Lung microvascular endothelial cell (primary cell): Measurements from ENCODE around the gene HBS1L. TPM values are rescaled to one million over a fixed set of nuclear protein-coding genes. Genes with fewer than 3 reads are reported as not detected.
"Not testable (repeated sequence)": the region's sequence is repeated elsewhere in the genome, so short reads cannot be mapped to it uniquely, and the experiment has no call there.

Experiments
- DNase-seq, 2 donors: peaks; one replicate each; pipeline versions ENCODE4 v3.0.0 to v3.0.0-alpha.2; 2010; ENCODE audit warnings: low read depth in 2 of 2
- total RNA-seq: library from RNA; depleted of rRNA; stranded (reverse); fragments of >200 nt; gene quantifications from 2 replicates; pipeline ENCODE4 v1.2.1, GENCODE V29; 2014

Gene HBS1L
- total RNA-seq, 1 donor from 2014 or later = 74.8 TPM

DNA sequence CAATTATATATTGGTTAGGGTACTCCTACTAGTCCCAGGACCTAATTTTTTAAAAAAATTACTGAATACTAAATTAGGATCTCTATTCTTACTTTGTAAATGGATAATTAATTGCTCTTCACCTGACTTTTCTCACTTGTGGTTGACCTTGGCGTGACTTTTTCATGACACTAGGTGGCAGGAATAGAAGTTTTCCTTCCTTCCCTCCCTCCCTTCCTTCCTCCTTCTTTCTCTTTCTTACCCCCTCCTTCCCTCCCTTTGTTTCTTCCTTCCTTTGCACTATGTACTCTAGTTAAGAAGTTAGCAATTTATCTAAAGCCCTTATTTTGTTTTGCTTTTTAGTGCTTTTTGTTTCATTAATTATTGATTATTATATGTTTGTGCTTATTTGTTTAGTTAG lies 20.4 kb upstream of the HBS1L start:
- DNase-seq = no peak

GRCh38 chr6:135073756-135074393 lies 19.3 kb upstream of the HBS1L start:
- no peak for DNase-seq

- DNase-seq = no peak
Measured at GRCh38 chr6:135073217-135073616, 18.6 kb upstream of the HBS1L start.

GRCh38 chr6:135072753-135073152 lies 18.1 kb upstream of the HBS1L start:
- no peak for DNase-seq

GRCh38 chr6:135071541-135071940 lies 16.9 kb upstream of the HBS1L start:
- DNase-seq = no peak

- DNase-seq = no peak
Measured at GRCh38 chr6:135067911-135068310, 13.3 kb upstream of the HBS1L start.

DNA sequence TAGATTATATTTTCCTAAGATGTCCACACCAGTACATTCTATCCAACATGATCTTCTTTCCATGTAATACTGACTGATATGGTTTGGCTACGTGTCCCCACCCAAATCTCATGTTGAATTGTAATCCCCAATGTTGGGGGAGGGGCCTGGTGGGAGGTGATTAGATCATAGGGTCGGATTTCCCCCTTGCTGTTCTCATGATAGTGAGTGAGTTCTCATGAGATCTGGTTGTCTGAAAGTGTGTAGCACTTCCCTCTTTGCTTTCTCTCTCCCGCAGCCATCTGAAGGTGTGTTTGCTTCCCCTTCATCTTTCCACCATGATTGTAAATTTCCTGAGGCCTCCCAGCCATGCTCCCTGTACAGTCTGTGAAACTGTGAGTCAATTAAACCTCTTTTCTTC lies 12.2 kb upstream of the HBS1L start:
- DNase-seq = no peak

- DNase-seq = peak in 1 of 2 donors; percentile 47
Measured at GRCh38 chr6:135066397-135066796, 11.8 kb upstream of the HBS1L start.

DNA sequence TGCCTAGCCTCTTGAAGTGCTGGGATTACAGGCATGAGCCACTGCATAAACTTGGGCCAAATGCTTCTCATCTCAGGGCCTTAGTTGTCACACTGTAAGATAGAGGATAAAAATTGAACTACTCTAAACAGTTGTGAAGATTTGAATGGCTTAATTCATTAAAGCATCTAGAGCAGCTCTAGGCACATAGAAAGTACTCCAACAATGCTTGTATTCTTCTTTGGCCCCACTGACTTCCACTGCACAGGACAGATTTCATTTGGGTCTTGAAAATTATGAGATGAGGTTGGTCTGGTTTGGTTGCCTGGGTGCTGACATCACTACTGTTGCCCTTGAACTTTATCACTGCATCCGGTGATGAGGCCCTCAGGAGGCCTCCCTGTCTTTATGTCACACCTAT lies 10.0 kb upstream of the HBS1L start:
- no peak for DNase-seq

GRCh38 chr6:135063926-135064325 lies 9.3 kb upstream of the HBS1L start:
- DNase-seq = no peak

DNA sequence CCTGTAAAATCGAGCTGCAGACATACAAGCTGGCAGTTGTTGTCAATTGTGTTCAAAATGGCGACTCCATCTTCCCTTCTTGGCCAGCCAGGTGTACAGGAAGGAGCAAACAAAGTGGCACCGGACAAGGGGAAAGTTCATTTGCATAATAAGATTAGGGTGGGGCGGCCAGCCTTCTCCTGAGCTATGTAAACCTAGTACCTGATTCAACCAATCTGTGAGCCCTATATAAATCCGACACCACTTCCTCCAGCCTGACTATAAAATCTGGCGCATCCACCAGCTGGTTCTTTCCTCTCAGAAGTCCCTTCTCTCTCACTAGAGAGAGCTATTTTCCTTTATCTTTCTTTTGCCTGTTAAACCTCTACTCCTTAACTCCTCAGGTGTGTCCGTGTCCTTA lies 8.1 kb upstream of the HBS1L start:
- no peak for DNase-seq

GRCh38 chr6:135060076-135060475 lies 5.5 kb upstream of the HBS1L start:
- no peak for DNase-seq

GRCh38 chr6:135058299-135058698 lies 3.7 kb upstream of the HBS1L start:
- not testable (repeated sequence) for DNase-seq

DNA sequence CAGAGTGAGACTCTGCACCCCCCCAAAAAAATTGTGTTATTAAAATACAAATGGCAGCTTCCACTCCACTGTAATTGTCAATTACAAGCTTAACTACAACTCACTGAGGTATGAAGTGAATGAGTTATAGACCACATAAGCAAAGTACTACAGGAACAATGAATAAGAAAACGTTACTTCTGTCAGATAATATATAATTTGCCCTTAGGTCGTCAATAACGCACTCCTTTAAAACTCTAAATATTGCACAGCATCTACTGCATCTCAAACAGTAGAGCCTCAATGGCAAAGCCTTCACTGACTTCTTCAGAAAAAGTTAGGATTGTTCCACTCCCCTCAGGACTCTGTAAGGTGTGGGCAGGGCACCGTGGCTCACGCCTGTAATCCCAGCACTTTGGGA lies 2.0 kb upstream of the HBS1L start:
- DNase-seq = no peak

- DNase-seq = peak; percentile 39 to 45
Measured at GRCh38 chr6:135054226-135054568, 425 bp downstream of the HBS1L start.

- DNase-seq = no peak
Measured at GRCh38 chr6:135053406-135053805, 1.2 kb downstream of the HBS1L start.

GRCh38 chr6:135052939-135053338 lies 1.7 kb downstream of the HBS1L start:
- no peak for DNase-seq

DNA sequence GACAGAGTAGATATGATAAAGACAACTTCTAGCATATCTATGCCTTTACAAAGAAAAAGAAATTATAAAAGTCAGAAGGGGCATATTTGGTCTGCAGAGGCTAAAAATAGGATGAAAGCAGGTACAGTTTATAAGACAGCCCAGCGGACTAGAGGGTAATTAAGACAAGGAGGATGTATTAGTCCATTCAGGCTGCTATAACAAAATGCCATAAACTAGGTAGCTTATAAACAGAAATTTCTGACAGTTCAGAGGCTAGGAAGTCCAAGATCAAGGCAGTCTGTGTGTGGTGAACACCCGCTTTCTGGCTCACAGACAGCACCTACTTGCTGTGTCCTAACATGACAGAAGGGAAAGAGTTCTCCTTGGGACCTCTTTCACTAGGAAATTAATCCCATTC lies 5.7 kb downstream of the HBS1L start:
- no peak for DNase-seq

GRCh38 chr6:135047336-135047735 lies 7.3 kb downstream of the HBS1L start:
- DNase-seq = no peak

- no peak for DNase-seq
Measured at GRCh38 chr6:135046912-135047311, 7.7 kb downstream of the HBS1L start.

- peak in 1 of 2 donors; percentile 16 for DNase-seq
Measured at GRCh38 chr6:135044639-135045038, 10.0 kb downstream of the HBS1L start.

- no peak for DNase-seq
Measured at GRCh38 chr6:135043846-135044245, 10.8 kb downstream of the HBS1L start.

- DNase-seq = no peak
Measured at GRCh38 chr6:135043364-135043763, 11.3 kb downstream of the HBS1L start.

GRCh38 chr6:135038335-135038734 lies 16.3 kb downstream of the HBS1L start:
- no peak for DNase-seq
